ENCODE data around the gene EFCAB9.

- TF ChIP-seq EZH2 (IDR thresholded peaks at IDR 0.05; ENCODE audit: borderline replicate concordance, low read length) = no peak
- TF ChIP-seq CTCF (IDR thresholded peaks at IDR 0.05; ENCODE audit: low read length) = no peak
Observed at GRCh38 chr5:172252501-172252900, 58.5 kb downstream of the EFCAB9 start.

Measured in OCI-LY1 (cell line).